ENCODE measurements around the gene AS3MT.

GRCh38 chr10:102837230-102837721, 32.0 kb upstream of the AS3MT start, which contains the start of gene CYP17A1:
- no peak for TF ChIP-seq EZH2 (IDR thresholded peaks at IDR 0.05)
- no peak for TF ChIP-seq CTCF (IDR thresholded peaks at IDR 0.05)

Data from neural progenitor cell (in vitro differentiated cells).